NCI-H748 (cell line): Measurements from ENCODE around the gene GPR55.

ENCODE experiments used
- DNase-seq: peaks from one replicate; lab custom pipeline; 2025; ENCODE audit not compliant: unreplicated experiment; lab: John Stamatoyannopoulos, UW

The GPR55 gene

DNA sequence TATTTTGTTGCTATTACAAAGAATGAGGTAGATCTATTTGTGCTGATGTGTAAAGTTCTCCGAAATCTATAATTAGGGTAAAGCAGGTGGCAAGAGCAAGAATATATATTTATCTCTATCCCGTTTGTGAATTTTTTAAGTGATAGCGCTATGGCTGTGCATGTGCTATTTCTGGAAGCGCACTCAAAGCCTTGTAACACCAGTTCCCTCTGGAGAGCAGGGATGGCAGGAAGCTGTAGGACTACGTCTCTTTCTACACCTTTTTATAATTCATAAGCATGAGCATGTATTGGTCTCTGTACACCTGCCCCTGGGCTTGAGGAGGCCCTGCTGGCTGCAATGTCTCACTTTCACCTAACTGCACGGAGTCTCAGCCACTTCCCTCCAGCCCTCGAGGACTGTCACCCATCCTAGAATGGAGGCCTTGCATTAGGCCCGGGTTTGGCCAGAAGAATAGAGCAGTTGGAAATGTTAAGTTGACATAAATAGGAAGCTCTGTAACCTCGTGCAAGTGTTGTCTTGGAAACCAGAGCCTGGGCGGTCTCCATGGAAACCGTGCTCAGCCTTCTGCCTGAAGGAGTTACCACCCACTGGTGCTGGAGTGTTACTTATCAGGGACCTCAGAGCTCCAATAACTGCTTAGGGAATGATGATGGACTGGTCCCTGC, 39.4 kb downstream of the GPR55 start:
- peak; percentile 81 for DNase-seq

GRCh38 chr2:230881840-230882239, 43.2 kb downstream of the GPR55 start:
- no peak for DNase-seq

GRCh38 chr2:230879891-230880290, 45.2 kb downstream of the GPR55 start:
- DNase-seq, result no peak

DNA sequence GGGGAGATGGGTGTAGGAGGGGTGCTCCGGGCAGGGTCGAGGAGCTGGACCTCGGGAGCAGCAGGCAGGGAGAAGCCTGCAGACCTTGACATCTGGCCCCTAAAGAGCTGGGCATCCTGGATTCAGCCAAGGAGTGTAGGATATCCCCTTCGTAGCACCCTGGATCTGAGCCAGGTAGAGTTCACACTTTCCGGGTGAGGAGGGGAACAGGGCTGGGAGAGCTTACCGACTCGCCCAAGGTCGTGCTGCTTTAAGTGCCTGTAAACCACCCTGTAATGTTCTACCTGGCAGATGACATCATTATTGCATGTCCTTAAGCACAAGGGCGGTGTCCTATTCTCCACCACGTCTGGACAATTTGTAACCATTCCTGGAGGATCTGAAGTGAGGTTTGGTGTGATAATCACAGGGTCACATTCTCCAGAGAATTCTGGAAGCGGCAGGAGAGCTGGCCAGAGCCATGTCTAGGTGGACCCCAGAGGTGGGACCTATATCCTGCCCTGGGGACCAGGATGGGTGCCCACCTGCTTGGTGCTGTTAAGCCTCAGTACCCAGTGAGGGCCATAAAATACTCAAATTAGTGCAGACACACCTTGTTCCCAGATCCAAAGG, 45.7 kb downstream of the GPR55 start:
- peak; percentile 17 for DNase-seq

- no peak for DNase-seq
Measured at GRCh38 chr2:230878599-230879188, 46.3 kb downstream of the GPR55 start.

GRCh38 chr2:230877759-230878598, 47.1 kb downstream of the GPR55 start:
- DNase-seq, result no peak

GRCh38 chr2:230877116-230877758, 47.8 kb downstream of the GPR55 start:
- no peak for DNase-seq

- no peak for DNase-seq
Measured at GRCh38 chr2:230875347-230876315, 49.4 kb downstream of the GPR55 start.

DNA sequence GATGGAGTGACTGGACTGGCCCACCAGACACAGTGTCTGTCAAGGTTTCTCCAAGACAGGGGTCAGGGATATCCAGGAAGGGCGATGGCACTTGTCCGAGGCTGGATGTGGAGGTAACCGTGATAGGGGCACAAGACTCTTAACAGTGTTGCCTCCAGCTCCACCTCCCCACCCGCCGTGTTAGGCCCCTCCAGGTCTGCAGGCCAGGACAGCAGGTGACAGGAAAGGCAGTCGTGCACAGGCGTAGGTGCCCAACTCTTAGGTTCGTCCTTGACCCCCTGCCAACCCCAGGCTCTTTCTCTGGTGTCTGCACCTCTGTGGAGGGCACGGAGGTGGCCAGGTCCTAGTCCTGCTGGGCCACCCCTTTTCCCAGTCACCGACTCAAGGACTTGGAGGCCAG, 50.2 kb downstream of the GPR55 start:
- DNase-seq, result no peak

DNA sequence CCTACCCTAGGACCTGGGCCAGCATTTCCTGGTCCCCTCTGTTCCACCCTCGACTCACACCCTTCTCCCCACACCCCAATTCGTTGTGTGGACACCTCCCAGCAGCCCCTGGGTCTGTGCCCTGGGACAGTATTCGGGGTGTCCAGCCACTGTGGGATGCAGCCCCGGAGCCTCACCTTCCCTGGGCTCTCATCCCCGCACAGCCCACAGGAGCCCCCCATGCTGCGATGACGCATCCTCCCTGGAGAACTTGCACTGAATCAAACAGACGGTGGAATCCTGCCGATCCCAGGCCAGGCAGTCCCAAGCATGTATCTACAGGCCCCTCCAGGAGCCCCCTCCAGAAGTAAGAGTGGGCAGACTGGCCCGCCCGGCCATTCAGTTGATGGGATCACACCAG, 50.6 kb downstream of the GPR55 start:
- no peak for DNase-seq

GRCh38 chr2:230873661-230874401, 51.2 kb downstream of the GPR55 start:
- DNase-seq, result no peak

DNA sequence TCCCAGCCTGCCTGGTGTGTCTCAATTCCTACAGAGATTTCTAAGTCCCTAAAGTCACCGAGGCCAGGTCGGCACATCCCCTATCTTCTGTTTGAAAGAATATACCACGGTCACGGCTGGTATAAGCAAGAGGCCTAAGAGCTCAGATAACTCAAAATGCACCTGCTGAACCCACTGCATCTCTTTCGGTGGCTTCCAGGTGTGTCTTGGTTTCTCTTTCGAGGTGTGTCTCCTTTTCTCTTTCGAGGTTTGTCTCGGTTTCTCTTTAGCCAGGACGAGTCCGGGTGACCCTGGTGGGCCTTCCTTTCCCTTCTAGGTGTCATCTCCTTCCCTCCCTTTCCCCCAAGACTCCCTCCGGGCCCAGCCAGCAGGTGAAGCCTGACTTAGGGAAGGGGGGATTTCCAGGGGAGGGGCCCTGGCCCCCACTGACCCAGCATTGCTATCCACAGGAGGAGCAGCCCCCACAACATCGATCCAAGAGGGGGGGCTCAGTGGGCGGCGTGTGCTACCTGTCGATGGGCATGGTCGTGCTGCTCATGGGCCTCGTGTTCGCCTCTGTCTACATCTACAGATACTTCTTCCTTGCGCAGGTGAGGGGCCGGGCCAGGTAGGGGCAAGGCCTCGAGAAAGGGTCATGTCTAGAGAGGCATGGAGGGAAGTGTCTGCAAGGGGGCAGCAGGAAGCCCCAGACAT, 51.9 kb downstream of the GPR55 start:
- DNase-seq, result no peak

- no peak for DNase-seq
Measured at GRCh38 chr2:230872151-230872967, 52.7 kb downstream of the GPR55 start.

- no peak for DNase-seq
Measured at GRCh38 chr2:230871361-230872150, 53.5 kb downstream of the GPR55 start.

- no peak for DNase-seq
Measured at GRCh38 chr2:230870544-230871360, 54.3 kb downstream of the GPR55 start.

DNA sequence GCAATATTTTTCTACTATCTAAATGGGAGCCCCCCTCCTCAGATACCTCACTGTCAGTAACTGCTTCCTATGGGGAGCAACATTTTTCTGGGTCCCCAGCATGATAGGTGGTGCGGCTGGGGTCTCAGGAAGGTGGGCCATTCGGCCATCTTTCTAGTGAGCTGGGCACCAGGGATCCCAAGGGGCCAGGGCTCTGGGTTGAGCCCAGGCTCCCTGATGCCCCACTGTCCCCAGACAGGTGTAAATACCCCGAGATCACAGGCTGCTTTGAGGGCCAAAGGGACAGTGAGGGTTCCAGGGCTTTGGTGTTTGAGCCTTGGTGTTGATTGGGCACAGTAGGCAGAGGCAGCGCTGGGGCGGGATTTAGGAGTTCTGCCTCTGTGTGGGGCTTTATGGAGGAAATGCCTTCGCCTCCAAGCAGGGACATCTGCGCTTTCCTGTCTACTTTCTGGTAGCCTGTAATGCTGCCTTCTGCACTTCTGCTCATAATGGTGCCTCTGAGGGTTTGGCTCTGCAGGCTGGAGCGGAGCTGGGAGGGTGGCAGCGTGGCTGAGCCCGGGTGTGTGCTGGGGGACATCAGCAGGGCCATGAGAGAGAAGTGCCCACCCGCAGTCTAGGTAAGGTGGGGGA, 55.0 kb downstream of the GPR55 start:
- no peak for DNase-seq
